SKM-1 treated with dmso at 0.1 percent for 144 hours (cell line): ENCODE measurements around the gene GALNT12.

Source experiments
- DNase-seq: peaks from one replicate; lab custom pipeline; 2025; ENCODE audit not compliant: unreplicated experiment; lab: John Stamatoyannopoulos, UW

GALNT12 gene

DNA sequence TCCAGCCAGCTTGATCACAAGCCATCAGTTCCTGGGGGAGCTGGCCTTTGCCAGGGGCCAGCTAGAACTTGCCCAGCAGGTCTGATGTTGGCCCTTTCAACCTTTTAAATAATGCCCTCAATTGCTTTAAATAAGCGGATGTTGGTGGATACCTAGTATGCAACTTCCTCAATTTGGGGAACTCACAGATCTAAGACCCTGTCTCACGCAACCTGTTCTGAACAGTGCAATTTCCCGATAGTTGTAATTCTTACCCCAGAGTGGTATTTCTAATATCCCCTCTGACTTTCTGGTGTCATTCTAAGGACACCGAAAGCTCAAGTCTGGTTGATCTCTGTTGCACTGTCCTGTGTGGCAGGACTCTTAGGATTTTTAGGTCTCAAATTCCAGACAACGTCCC lies 23.1 kb downstream of the GALNT12 start:
- DNase-seq, result no peak

GRCh38 chr9:98831696-98832095 lies 24.2 kb downstream of the GALNT12 start:
- no peak for DNase-seq

DNA sequence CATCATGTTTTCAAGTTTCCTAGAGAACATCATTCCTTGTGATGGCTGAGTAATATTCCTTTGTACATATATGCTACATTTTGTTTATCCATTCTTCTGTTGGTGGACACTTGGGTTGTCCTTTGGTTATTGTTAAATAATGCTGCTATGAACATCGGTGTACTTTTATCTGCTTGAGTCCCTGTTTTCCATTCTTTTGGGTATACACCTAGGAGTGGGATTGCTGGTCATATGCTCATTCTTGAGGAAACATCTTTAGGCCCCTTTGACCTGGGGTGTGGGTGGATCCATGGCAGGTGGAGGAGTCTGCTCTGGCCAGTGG lies 25.3 kb downstream of the GALNT12 start:
- DNase-seq, result no peak

GRCh38 chr9:98833090-98833956 lies 25.9 kb downstream of the GALNT12 start:
- DNase-seq, result no peak

DNA sequence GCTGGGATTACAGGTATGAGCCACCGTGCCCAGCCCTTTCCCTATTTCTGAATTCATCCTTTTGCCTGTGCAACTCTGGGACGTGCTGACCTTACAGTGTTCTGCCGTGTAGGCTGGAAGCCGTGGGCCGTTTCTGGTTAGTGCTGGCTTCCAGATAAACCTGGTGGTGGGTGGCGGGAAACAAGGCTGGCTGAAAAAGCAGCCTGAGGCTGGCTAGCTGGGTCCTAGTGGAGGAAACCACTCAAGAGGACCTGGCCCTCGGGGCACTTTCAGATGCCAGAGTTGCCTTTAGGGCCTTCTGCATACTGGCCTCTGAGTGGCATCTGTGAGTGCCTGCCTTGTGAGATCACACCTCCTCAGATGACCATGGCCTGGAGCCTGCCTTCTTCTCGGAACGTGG lies 26.9 kb downstream of the GALNT12 start:
- no peak for DNase-seq

GRCh38 chr9:98836206-98836605 lies 28.7 kb downstream of the GALNT12 start:
- DNase-seq, result no peak

- no peak for DNase-seq
Measured at GRCh38 chr9:98837516-98837915, 30.0 kb downstream of the GALNT12 start.

GRCh38 chr9:98838155-98838867 lies 30.8 kb downstream of the GALNT12 start:
- DNase-seq, result no peak

DNA sequence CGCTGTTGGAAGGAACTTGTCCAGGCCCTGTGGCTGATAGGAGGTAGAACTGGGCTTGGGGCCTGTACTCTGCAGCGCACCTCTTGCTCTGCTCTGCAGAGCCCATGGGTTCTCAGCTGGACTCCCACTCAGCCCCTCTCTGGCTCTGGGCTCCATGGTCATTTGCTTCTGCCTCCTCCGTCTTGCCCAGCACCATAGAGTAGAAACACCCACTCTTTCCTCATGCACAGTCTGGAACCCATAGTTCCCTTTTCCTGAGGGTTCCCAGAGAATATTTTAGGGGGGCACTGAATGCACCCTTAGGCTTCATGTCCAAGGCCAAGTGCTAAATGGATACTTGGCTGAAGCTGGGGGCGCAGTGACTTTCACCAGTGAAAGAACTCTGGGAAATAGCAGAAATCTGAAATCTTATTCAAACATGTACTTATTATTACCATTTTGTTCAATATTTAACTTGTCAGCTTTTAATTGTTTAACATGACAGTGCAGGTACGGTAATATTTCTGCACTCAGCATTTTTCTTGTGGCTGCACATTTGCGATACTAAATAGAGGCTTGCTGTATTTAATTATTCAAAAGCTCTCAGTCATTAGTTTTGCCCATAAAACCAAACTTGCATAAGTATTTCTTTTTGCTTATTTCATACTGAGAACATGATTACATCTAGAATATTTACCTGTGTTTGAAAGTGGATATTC lies 31.5 kb downstream of the GALNT12 start:
- DNase-seq, result no peak

- no peak for DNase-seq
Measured at GRCh38 chr9:98839724-98840123, 32.3 kb downstream of the GALNT12 start.

- no peak for DNase-seq
Measured at GRCh38 chr9:98842510-98842909, 35.0 kb downstream of the GALNT12 start.

DNA sequence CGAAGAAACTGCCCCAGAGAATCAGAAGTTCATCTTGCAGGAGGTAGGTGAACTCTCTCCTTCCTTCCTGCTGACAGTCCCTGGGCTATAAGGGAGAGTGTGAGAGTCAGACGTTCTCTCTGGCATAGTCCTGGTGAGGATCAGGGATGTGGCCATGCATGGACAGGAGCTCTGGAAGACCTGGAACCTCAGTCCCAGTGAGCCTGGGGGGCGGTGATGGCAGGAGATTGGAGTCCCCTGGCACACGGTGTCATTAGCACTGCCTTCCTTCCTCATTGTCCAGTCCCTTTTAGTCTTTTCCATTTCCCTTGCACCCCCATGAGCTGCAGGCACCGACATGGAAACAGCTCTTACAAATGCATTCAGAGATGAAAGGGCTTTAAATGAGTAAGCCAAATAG lies 38.6 kb downstream of the GALNT12 start:
- DNase-seq, result no peak

GRCh38 chr9:98846879-98847278 lies 39.4 kb downstream of the GALNT12 start:
- no peak for DNase-seq

GRCh38 chr9:98848450-98849149 lies 41.1 kb downstream of the GALNT12 start:
- DNase-seq, result peak; percentile 27

DNA sequence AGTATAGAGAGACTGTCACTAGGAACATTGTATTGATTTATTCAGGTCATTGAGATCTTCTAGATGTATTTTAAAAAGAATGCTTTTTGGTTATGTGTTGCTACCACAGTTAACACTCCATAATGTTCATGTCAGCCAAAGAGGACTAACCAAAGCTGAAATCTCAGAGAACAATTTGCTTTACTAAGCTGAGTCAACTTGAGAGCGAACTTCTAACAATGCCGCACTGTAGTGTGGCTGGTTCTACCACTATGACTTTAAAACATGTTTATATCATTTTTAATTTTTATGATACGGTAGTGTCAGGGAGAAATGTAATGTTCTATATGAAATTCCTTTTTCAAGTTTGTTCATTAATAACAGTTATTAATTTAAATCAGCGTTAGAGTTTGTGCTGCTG lies 42.1 kb downstream of the GALNT12 start:
- DNase-seq, result no peak

- no peak for DNase-seq
Measured at GRCh38 chr9:98850851-98851729, 43.6 kb downstream of the GALNT12 start.

- DNase-seq, result no peak
Measured at GRCh38 chr9:98851730-98852459, 44.4 kb downstream of the GALNT12 start.

DNA sequence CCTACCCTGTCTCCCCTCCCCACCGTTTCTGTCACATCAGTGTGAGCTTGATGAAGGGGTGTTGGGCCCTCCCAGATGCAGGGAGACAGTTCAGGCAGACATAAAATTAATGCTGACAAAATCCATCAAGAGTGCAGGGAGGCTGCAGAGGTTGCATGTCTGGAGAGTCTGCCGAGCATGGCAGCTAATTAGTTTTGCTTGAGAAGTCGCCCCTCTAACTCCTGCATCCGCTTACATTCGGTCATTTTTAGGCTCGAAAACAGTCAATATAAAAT lies 44.9 kb downstream of the GALNT12 start:
- no peak for DNase-seq

DNA sequence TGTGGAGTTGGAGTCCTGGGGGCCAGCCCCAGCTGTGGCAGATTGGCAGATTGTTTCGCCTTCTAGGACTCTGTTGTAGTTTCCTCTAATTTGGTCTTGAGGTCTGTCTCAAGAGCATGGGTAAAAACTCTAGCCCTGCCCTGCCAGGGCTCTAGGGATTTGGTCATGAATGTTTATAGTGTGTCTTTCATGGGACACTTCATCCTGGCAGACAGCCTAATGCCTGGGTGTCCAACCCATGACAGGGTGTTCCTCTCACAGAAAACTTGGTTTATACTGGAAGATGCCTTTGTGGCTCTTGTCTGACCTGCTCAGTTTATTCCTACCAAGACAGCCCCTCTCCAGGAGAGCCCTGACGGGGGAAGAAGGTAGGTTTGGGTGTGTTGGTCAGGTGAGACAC lies 45.5 kb downstream of the GALNT12 start:
- DNase-seq, result no peak

- DNase-seq, result no peak
Measured at GRCh38 chr9:98854266-98854665, 46.8 kb downstream of the GALNT12 start.
